Muscle of leg (tissue), 11 donors: ENCODE measurements around the gene TMEM95. TPM values are rescaled to one million over a fixed set of nuclear protein-coding genes. Genes with fewer than 3 reads are reported as not detected.
"Not testable (repeated sequence)": the region's sequence is repeated elsewhere in the genome, so short reads cannot be mapped to it uniquely, and the experiment has no call there.

Source experiments
- DNase-seq: peaks from one replicate; pipeline ENCODE4 v3.0.0; 2013
- H3K27ac ChIP-seq: one replicate; pipeline ENCODE4 v1.5.1; 2013; ENCODE audit warnings: mild to moderate bottlenecking, low read length, control low read depth
- H3K27me3 ChIP-seq: one replicate; pipeline ENCODE4 v1.6.1; 2013; ENCODE audit warnings: low read length; ENCODE audit not compliant: control insufficient read depth, insufficient read depth
- H3K36me3 ChIP-seq: one replicate; pipeline ENCODE4 v1.6.1; 2013; ENCODE audit warnings: low read length; ENCODE audit not compliant: control insufficient read depth, insufficient read depth
- H3K4me1 ChIP-seq: one replicate; pipeline ENCODE4 v1.6.1; 2013; ENCODE audit warnings: low read length; ENCODE audit not compliant: control insufficient read depth, insufficient read depth
- H3K4me3 ChIP-seq: one replicate; pipeline ENCODE4 v1.5.1; 2013; ENCODE audit warnings: low read length, control low read depth
- H3K9me3 ChIP-seq: replicated peaks from 2 replicates; pipeline ENCODE4 v1.6.1; 2013; ENCODE audit warnings: low read depth, low read length; ENCODE audit not compliant: control insufficient read depth
- WGBS: methylation state at CpG from one replicate; pipeline ENCODE4 v1.1.5; 2013; ENCODE audit warnings: missing lambda C conversion rate; ENCODE audit not compliant: insufficient coverage; 5-methylcytosine and 5-hydroxymethylcytosine counted together
- polyA plus RNA-seq, 8 donors: library from polyadenylated mRNA; unstranded; fragments of 120-200 nt; gene quantifications; one replicate each; pipeline versions ENCODE4 v1.2.1 to v1.2.3, GENCODE V29; 2013; ENCODE audit warnings: inconsistent platforms in 1 of 8, low replicate concordance in 1 of 8; ENCODE audit not compliant: insufficient read length in 8 of 8, insufficient read depth in 1 of 8
- total RNA-seq: library from RNA; stranded (reverse); fragments of 120-200 nt; gene quantifications from one replicate; pipeline ENCODE4 v1.2.4, GENCODE V29; 2013

TMEM95 gene
- total and polyA plus RNA-seq, 9 donors, result not detected

- DNase-seq, result peak; percentile 76
- Histone ChIP-seq H3K9me3 (no peaks in the 10 kb centered on the region), H3K27me3 (no peaks in the 10 kb centered on the region), H3K36me3 (no peaks in the 10 kb centered on the region), H3K4me1 (peaks cover 43% of the 10 kb centered on the region), H3K4me3 (no peak overlapping the region), H3K27ac (no peak overlapping the region)
- WGBS, result 10% methylated on average over 11 of the region's 12 CpGs
These were observed 1.2 kb downstream of the TMEM95 start for GRCh38 chr17:7356072-7356549.

GRCh38 chr17:7356756-7357155 lies 1.8 kb downstream of the TMEM95 start:
- Histone ChIP-seq H3K4me1 (peaks cover 43% of the 10 kb centered on the region), H3K36me3 (no peaks in the 10 kb centered on the region), H3K27me3 (no peaks in the 10 kb centered on the region), H3K4me3 (no peak overlapping the region), H3K9me3 (no peaks in the 10 kb centered on the region), H3K27ac (no peak overlapping the region)
- 68% methylated on average over 5 of the region's 8 CpGs for whole genome bisulfite sequencing
- no peak for DNase-seq

GRCh38 chr17:7357381-7357780 lies 2.4 kb downstream of the TMEM95 start:
- Histone ChIP-seq H3K4me3 (no peak overlapping the region), H3K36me3 (no peaks in the 10 kb centered on the region), H3K4me1 (peaks cover 40% of the 10 kb centered on the region), H3K27me3 (peaks cover 4% of the 10 kb centered on the region), H3K27ac (no peak overlapping the region), H3K9me3 (no peaks in the 10 kb centered on the region)
- WGBS, result 40% methylated on average over 1 of the region's 2 CpGs
- no peak for DNase-seq

GRCh38 chr17:7361906-7362305 lies 7.0 kb downstream of the TMEM95 start:
- H3K9me3 ChIP-seq, result no peaks in the 10 kb centered on the region
- no peaks in the 10 kb centered on the region for H3K4me1 ChIP-seq
- no peak for DNase-seq
- 81% methylated on average over 3 of the region's 3 CpGs for WGBS
- no peak overlapping the region for H3K4me3 ChIP-seq
- H3K27me3 ChIP-seq, result peaks cover 4% of the 10 kb centered on the region
- no peak overlapping the region for H3K27ac ChIP-seq
- H3K36me3 ChIP-seq, result no peaks in the 10 kb centered on the region

- H3K4me3 ChIP-seq, result no peak overlapping the region
- no peak overlapping the region for H3K27ac ChIP-seq
- peaks cover 9% of the 10 kb centered on the region for H3K27me3 ChIP-seq
- H3K4me1 ChIP-seq, result no peaks in the 10 kb centered on the region
- WGBS, result 92% methylated on average over 6 of the region's 6 CpGs
- H3K36me3 ChIP-seq, result no peaks in the 10 kb centered on the region
- H3K9me3 ChIP-seq, result no peaks in the 10 kb centered on the region
- DNase-seq, result no peak
These were observed 8.4 kb downstream of the TMEM95 start for GRCh38 chr17:7363311-7363710.

- not testable (repeated sequence) for H3K36me3 ChIP-seq, H3K9me3 ChIP-seq, H3K4me1 ChIP-seq, H3K27ac ChIP-seq, DNase-seq, H3K4me3 ChIP-seq
- WGBS, result no CpG with 5 or more reads among the region's 7 CpGs
- peaks cover 13% of the 10 kb centered on the region for H3K27me3 ChIP-seq
These were observed 11.0 kb downstream of the TMEM95 start for GRCh38 chr17:7365963-7366362.

- H3K27ac ChIP-seq, result no peak overlapping the region
- WGBS, result 100% methylated on average over 1 of the region's 8 CpGs
These were observed 12.1 kb downstream of the TMEM95 start for GRCh38 chr17:7367083-7367482.

GRCh38 chr17:7367918-7368598 lies 13.1 kb downstream of the TMEM95 start:
- no peak for DNase-seq
- Histone ChIP-seq H3K27me3 (peaks cover 11% of the 10 kb centered on the region), H3K9me3 (no peaks in the 10 kb centered on the region), H3K4me1 (no peaks in the 10 kb centered on the region), H3K4me3 (no peak overlapping the region), H3K36me3 (no peaks in the 10 kb centered on the region), H3K27ac (no peak overlapping the region)
- no CpG with 5 or more reads among the region's 13 CpGs for WGBS

More at GRCh38 chr17:7367083-7367482, 12.1 kb downstream of the TMEM95 start:
- Histone ChIP-seq H3K4me1 (no peaks in the 10 kb centered on the region), H3K9me3 (no peaks in the 10 kb centered on the region), H3K4me3 (no peak overlapping the region), H3K27me3 (peaks cover 12% of the 10 kb centered on the region), H3K36me3 (no peaks in the 10 kb centered on the region)
- no peak for DNase-seq

- H3K9me3 ChIP-seq, H3K36me3 ChIP-seq, H3K4me1 ChIP-seq, H3K27ac ChIP-seq, DNase-seq, H3K4me3 ChIP-seq: not testable (repeated sequence)
- WGBS, result 94% methylated on average over 4 of the region's 5 CpGs
- H3K27me3 ChIP-seq, result peaks cover 11% of the 10 kb centered on the region
These were observed 13.6 kb downstream of the TMEM95 start for GRCh38 chr17:7368599-7368994.

- Histone ChIP-seq H3K27ac (no peak overlapping the region), H3K27me3 (peaks cover 11% of the 10 kb centered on the region), H3K4me1 (no peaks in the 10 kb centered on the region), H3K4me3 (no peak overlapping the region), H3K36me3 (no peaks in the 10 kb centered on the region), H3K9me3 (no peaks in the 10 kb centered on the region)
- no peak for DNase-seq
- 90% methylated on average over 2 of the region's 5 CpGs for WGBS
These were observed 14.9 kb downstream of the TMEM95 start for GRCh38 chr17:7369825-7370224.

- WGBS, result no CpG with 5 or more reads among the region's 4 CpGs
- Histone ChIP-seq H3K4me1 (no peaks in the 10 kb centered on the region), H3K4me3 (no peak overlapping the region), H3K27me3 (peaks cover 11% of the 10 kb centered on the region), H3K27ac (no peak overlapping the region), H3K36me3 (no peaks in the 10 kb centered on the region), H3K9me3 (no peaks in the 10 kb centered on the region)
- no peak for DNase-seq
These were observed 15.9 kb downstream of the TMEM95 start for GRCh38 chr17:7370853-7371252.
